ENCODE data around the gene GNB1.

DNA sequence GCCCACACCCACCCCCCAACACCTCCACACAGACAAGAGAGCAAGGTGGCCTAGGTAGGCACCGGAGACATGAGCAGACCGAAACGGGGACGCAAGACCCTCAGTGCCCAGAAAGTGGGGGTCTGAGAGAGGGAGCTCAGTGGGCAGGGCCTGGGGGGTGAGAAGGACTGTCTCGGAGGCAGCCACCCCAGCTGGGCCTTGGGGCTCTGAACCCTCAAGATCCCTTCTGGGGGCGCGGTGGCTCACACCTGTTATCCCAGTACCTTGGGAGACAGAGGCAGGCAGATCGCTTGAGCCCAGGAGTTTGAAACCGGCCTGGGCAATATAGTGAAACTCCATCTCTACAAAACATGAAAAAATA, 9.1 kb upstream of the GNB1 start:
- TF ChIP-seq POLR2A (IDR thresholded peaks at IDR 0.05), result no peak
- TF ChIP-seq, protein P1, sequence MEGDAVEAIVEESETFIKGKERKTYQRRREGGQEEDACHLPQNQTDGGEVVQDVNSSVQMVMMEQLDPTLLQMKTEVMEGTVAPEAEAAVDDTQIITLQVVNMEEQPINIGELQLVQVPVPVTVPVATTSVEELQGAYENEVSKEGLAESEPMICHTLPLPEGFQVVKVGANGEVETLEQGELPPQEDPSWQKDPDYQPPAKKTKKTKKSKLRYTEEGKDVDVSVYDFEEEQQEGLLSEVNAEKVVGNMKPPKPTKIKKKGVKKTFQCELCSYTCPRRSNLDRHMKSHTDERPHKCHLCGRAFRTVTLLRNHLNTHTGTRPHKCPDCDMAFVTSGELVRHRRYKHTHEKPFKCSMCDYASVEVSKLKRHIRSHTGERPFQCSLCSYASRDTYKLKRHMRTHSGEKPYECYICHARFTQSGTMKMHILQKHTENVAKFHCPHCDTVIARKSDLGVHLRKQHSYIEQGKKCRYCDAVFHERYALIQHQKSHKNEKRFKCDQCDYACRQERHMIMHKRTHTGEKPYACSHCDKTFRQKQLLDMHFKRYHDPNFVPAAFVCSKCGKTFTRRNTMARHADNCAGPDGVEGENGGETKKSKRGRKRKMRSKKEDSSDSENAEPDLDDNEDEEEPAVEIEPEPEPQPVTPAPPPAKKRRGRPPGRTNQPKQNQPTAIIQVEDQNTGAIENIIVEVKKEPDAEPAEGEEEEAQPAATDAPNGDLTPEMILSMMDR (IDR thresholded peaks at IDR 0.05), result no peak
